ENCODE results near the gene LAMA5.

- TF ChIP-seq CTCF (IDR thresholded peaks at IDR 0.05; ENCODE audit: borderline replicate concordance, extremely low read depth, low read length, poor library complexity, severe bottlenecking) (no peak), EZH2 (IDR thresholded peaks at IDR 0.05; ENCODE audit: borderline replicate concordance, low read depth, low read length, severe bottlenecking) (no peak)
Observed at GRCh38 chr20:62358171-62359042, 8.7 kb downstream of the LAMA5 start.
